GM19240 (cell line): ENCODE results near the gene NEB.
"Not testable (repeated sequence)": the region's sequence is repeated elsewhere in the genome, so short reads cannot be mapped to it uniquely, and the experiment has no call there.

Source experiments
- DNase-seq: peaks from one replicate; pipeline ENCODE4 v3.0.0; 2011; ENCODE audit warnings: low spot score; ENCODE audit not compliant: insufficient read length

The NEB gene

GRCh38 chr2:151568501-151568900 lies 165.8 kb downstream of the NEB start:
- no peak for DNase-seq

GRCh38 chr2:151567006-151567405 lies 167.3 kb downstream of the NEB start:
- no peak for DNase-seq

GRCh38 chr2:151562398-151562797 lies 171.9 kb downstream of the NEB start:
- DNase-seq: no peak

GRCh38 chr2:151560289-151560688 lies 174.0 kb downstream of the NEB start:
- DNase-seq: no peak

GRCh38 chr2:151559431-151559830 lies 174.8 kb downstream of the NEB start:
- DNase-seq: not testable (repeated sequence)

GRCh38 chr2:151557883-151558282 lies 176.4 kb downstream of the NEB start:
- DNase-seq: not testable (repeated sequence)

GRCh38 chr2:151556121-151556520 lies 178.2 kb downstream of the NEB start:
- no peak for DNase-seq

GRCh38 chr2:151552287-151552686 lies 182.0 kb downstream of the NEB start:
- DNase-seq: no peak

- DNase-seq: no peak
These were observed 182.7 kb downstream of the NEB start for GRCh38 chr2:151551556-151551955.

GRCh38 chr2:151549191-151549590 lies 185.1 kb downstream of the NEB start:
- DNase-seq: no peak

GRCh38 chr2:151544449-151544848 lies 189.8 kb downstream of the NEB start:
- DNase-seq: no peak

- DNase-seq: no peak
These were observed 190.4 kb downstream of the NEB start for GRCh38 chr2:151543876-151544275.

GRCh38 chr2:151534001-151534400 lies 200.3 kb downstream of the NEB start:
- no peak for DNase-seq

GRCh38 chr2:151533127-151533526 lies 201.1 kb downstream of the NEB start:
- DNase-seq: no peak

- DNase-seq: no peak
These were observed 207.6 kb downstream of the NEB start for GRCh38 chr2:151526572-151527090.

- no peak for DNase-seq
These were observed 208.4 kb downstream of the NEB start for GRCh38 chr2:151525821-151526373.

- DNase-seq: no peak
These were observed 210.4 kb downstream of the NEB start for GRCh38 chr2:151523850-151524249.

GRCh38 chr2:151522556-151522955 lies 211.7 kb downstream of the NEB start:
- no peak for DNase-seq

- no peak for DNase-seq
These were observed 213.3 kb downstream of the NEB start for GRCh38 chr2:151520976-151521375.

GRCh38 chr2:151518802-151519201 lies 215.5 kb downstream of the NEB start:
- no peak for DNase-seq

- DNase-seq: no peak
These were observed 225.8 kb downstream of the NEB start for GRCh38 chr2:151508519-151508918.

- no peak for DNase-seq
These were observed 228.1 kb downstream of the NEB start for GRCh38 chr2:151506170-151506569.

GRCh38 chr2:151498178-151498577 lies 236.1 kb downstream of the NEB start:
- no peak for DNase-seq

- DNase-seq: no peak
These were observed 242.8 kb downstream of the NEB start for GRCh38 chr2:151491496-151491895.
